ENCODE data around the gene STAU1. TPM values are rescaled to one million over a fixed set of nuclear protein-coding genes. Genes with fewer than 3 reads are reported as not detected.

Gene STAU1
- total and polyA plus RNA-seq, 2 of the 13 experiments (the other 11 are each of a cell fraction or from before 2014, with no cell fraction given), result 119 to 133 TPM

DNA sequence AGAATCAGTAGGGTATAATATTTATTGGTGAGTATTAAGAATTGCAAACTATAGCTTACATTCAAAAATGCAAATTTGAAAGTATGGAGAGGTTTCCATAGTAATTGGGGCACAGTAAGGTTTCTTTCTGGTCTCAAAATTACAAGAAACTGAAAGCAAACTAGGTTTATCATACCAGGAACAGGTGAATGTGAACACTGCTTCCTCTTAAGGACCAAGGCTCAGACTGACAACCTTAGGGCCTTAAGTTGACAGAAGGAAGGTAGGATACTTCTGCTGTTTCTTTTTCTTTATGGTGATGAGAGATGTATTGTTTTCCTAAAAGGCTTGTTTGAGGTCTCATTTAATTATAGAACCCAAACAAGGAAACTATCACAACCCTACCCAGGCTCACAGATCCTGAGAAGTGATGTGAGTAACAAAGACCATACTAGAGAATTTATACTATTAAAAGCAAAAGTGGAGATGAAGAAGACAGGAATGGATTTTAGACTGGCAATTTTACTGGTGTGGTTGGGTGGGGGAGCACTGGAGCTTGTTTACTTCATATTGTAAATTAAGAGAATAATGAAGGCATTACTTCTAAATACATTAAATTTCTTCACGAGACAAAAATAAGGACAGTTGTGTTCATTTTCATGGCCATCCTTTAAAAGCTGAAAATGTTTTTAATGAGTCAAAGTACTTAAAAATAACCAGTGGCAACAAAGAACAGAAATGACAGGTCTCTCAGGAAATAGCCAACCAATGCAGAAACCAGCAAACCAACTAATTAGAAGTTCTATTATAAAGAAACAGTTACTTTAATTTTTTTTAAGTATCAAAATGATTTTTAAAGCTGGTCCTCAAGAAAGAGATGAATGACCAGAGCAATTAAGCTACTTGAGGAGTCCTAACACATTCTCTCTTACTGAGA is 21.3 kb downstream of the STAU1 start:
- Histone ChIP-seq H3K79me2 (ENCODE audit: insufficient read depth, low read length) (peaks cover 95% of the 10 kb centered on the region), H3K4me3 (replicated peaks in 1 of 3; ENCODE audit: insufficient read depth in 1 of 3, low read depth in 2 of 3, low read length in 3 of 3) (no peak overlapping the region), H4K20me1 (ENCODE audit: insufficient read depth, low read length) (peaks cover 74% of the 10 kb centered on the region), H2AFZ (ENCODE audit: low read length) (no peak overlapping the region), H3K9ac (ENCODE audit: insufficient read depth, low read depth, low read length) (no peak overlapping the region), H3K27me3 (ENCODE audit: control insufficient read depth in 1 of 2, insufficient read depth in 2 of 2, low read length in 2 of 2) (no peaks in the 10 kb centered on the region), H3K4me2 (ENCODE audit: low read depth, low read length) (no peak overlapping the region), H3K36me3 (replicated peaks in 1 of 2; ENCODE audit: control insufficient read depth in 1 of 2, insufficient read depth in 2 of 2, low read length in 2 of 2) (peaks cover 15 to 43% of the 10 kb centered on the region in 2 experiments), H3K4me1 (ENCODE audit: insufficient read depth, low read length) (peaks cover 59% of the 10 kb centered on the region), H3K9me3 (ENCODE audit: low read length) (no peaks in the 10 kb centered on the region), H3K27ac (ENCODE audit: extremely low read length, insufficient read depth, low read length) (no peak overlapping the region)
- ATAC-seq, result no peak
- in situ Hi-C loops (cut with HindIII; ENCODE audit: extremely low pct_ligation_motif_present, low pct_unique_long_range_greater_than_20kb), result no loop called here
- CTCF ChIA-PET (ENCODE audit: low intra/inter-chr PET ratio, low total read pairs), result no interaction called here
- WGBS (ENCODE audit: low lambda C conversion rate), result 95% methylated on average over 1 of the region's 1 CpG
- no peak for FAIRE-seq
- TF ChIP-seq RBM22 (optimal IDR thresholded peaks at IDR 0.05; ENCODE audit: low read length), result peak; percentile 63
- TF ChIP-seq, protein P1, sequence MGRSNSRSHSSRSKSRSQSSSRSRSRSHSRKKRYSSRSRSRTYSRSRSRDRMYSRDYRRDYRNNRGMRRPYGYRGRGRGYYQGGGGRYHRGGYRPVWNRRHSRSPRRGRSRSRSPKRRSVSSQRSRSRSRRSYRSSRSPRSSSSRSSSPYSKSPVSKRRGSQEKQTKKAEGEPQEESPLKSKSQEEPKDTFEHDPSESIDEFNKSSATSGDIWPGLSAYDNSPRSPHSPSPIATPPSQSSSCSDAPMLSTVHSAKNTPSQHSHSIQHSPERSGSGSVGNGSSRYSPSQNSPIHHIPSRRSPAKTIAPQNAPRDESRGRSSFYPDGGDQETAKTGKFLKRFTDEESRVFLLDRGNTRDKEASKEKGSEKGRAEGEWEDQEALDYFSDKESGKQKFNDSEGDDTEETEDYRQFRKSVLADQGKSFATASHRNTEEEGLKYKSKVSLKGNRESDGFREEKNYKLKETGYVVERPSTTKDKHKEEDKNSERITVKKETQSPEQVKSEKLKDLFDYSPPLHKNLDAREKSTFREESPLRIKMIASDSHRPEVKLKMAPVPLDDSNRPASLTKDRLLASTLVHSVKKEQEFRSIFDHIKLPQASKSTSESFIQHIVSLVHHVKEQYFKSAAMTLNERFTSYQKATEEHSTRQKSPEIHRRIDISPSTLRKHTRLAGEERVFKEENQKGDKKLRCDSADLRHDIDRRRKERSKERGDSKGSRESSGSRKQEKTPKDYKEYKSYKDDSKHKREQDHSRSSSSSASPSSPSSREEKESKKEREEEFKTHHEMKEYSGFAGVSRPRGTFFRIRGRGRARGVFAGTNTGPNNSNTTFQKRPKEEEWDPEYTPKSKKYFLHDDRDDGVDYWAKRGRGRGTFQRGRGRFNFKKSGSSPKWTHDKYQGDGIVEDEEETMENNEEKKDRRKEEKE (IDR thresholded peaks at IDR 0.05), result no peak
- no peak for TF ChIP-seq IKZF1 (IDR thresholded peaks at IDR 0.05)
- TF ChIP-seq, protein P2, sequence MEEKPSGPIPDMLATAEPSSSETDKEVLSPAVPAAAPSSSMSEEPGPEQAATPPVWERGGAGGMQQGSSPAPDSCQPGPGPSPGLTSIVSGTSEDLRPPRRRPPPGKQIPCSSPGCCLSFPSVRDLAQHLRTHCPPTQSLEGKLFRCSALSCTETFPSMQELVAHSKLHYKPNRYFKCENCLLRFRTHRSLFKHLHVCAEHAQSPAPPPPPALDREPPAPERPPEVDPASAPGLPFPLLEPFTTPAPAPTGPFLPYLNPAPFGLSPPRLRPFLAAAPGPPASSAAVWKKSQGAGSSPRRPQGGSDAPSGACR (CRISPR knock-in tag; IDR thresholded peaks at IDR 0.05), result no peak
- TF ChIP-seq ZNF383 (CRISPR knock-in tag; IDR thresholded peaks at IDR 0.05; ENCODE audit: borderline replicate concordance), result no peak
- POLR2A ChIA-PET, result interaction anchor here (0.7 to 2.5 kb wide), 5 partner anchors 11 to 21 kb away, joined by 3 to 12 read pairs (median 4); partner anchors contain the start of gene STAU1
- DNase-seq (ENCODE audit: low spot score), result no peak
- no TSS peak for BruUV-seq (replicated peaks)
- intact Hi-C loops (cut with micrococcal nuclease; ENCODE audit: unreplicated experiment), result no loop called here
